Endodermal cell (in vitro differentiated cells): ENCODE results near the gene MAPT. TPM values are rescaled to one million over a fixed set of nuclear protein-coding genes. Genes with fewer than 3 reads are reported as not detected.

ENCODE experiments used
- DNase-seq: peaks from one replicate; pipeline ENCODE4 v3.0.0-alpha.2; 2017
- H3K27ac ChIP-seq: 2 replicates; pipeline ENCODE4 v1.5.1; 2013; ENCODE audit warnings: mild to moderate bottlenecking, low read depth, low read length, moderate library complexity
- H3K27me3 ChIP-seq: 2 replicates; pipeline ENCODE4 v1.6.1; 2013; ENCODE audit warnings: mild to moderate bottlenecking, low read length, moderate library complexity; ENCODE audit not compliant: insufficient read depth, control insufficient read depth, poor library complexity, severe bottlenecking
- H3K36me3 ChIP-seq: 2 replicates; pipeline ENCODE4 v1.7.0; 2013; ENCODE audit warnings: mild to moderate bottlenecking, low read length, moderate library complexity; ENCODE audit not compliant: control insufficient read depth, insufficient read depth
- H3K4me1 ChIP-seq: one replicate; pipeline ENCODE4 v1.7.0; 2013; ENCODE audit warnings: low read length; ENCODE audit not compliant: control insufficient read depth, insufficient read depth
- H3K4me3 ChIP-seq: 2 replicates; pipeline ENCODE4 v1.5.1; 2013; ENCODE audit warnings: mild to moderate bottlenecking, low read length, moderate library complexity
- H3K9ac ChIP-seq: 2 replicates; pipeline ENCODE4 v1.6.1; 2013; ENCODE audit warnings: mild to moderate bottlenecking, low read length, moderate library complexity; ENCODE audit not compliant: poor library complexity, severe bottlenecking; ENCODE audit errors: extremely low read depth
- H3K9me3 ChIP-seq: 2 replicates; pipeline ENCODE4 v1.6.1; 2013; ENCODE audit warnings: mild to moderate bottlenecking, low read length, moderate library complexity; ENCODE audit not compliant: control insufficient read depth
- H3K27ac Mint-ChIP-seq: 2 replicates; pipeline ENCODE4 v1.8.0; 2020; ENCODE audit warnings: mixed read lengths
- H3K27me3 Mint-ChIP-seq: 2 replicates; pipeline ENCODE4 v1.8.0; 2021; ENCODE audit warnings: mild to moderate bottlenecking, mixed read lengths; ENCODE audit not compliant: insufficient read depth
- H3K36me3 Mint-ChIP-seq: 2 replicates; pipeline ENCODE4 v1.8.0; 2020; ENCODE audit warnings: low read depth, mixed read lengths
- H3K4me1 Mint-ChIP-seq: 2 replicates; pipeline ENCODE4 v1.8.0; 2020; ENCODE audit warnings: mixed read lengths
- H3K4me3 Mint-ChIP-seq: 2 replicates; pipeline ENCODE4 v1.8.0; 2020; ENCODE audit warnings: mild to moderate bottlenecking, moderate library complexity, mixed read lengths
- H3K9me3 Mint-ChIP-seq: 2 replicates; pipeline ENCODE4 v1.8.0; 2020; ENCODE audit warnings: mild to moderate bottlenecking, mixed read lengths
- WGBS, 2 experiments: methylation state at CpG; one replicate each; pipeline versions ENCODE4 v1.1.5 to v1.1.7; 2013; ENCODE audit warnings: missing lambda C conversion rate in 2 of 2, mixed read lengths in 1 of 2; ENCODE audit not compliant: insufficient coverage in 1 of 2, insufficient read length in 1 of 2; 5-methylcytosine and 5-hydroxymethylcytosine counted together
- total RNA-seq, 2 donors: library from RNA; stranded (reverse); fragmentation: NEBNext Ultra II Directional in 1 of 2; extraction: Animal tissue kit (Norgen Biotek cat#: 25700) in 1 of 2; gene quantifications; 2 replicates in 1 of 2; 3 replicates in 1 of 2; pipeline ENCODE4 v1.2.1, GENCODE V29; 2021
- TF ChIP-seq, protein P1 (sequence below): fragments of 200-600 bp; sonication (generic); conservative IDR thresholded peaks from 2 replicates; pipeline ENCODE4 v1.5.0; 2021; ENCODE audit warnings: antibody characterized with exemption, mild to moderate bottlenecking

The MAPT gene
- total RNA-seq, 2 donors from 2014 or later = 0.69 to 0.73 TPM

- peaks cover 42% of the 10 kb centered on the region for H3K36me3 Mint-ChIP-seq
- no peak overlapping the region for H3K4me3 ChIP-seq
- no peaks in the 10 kb centered on the region for H3K9me3 ChIP-seq
- H3K4me1 ChIP-seq = peaks cover 2% of the 10 kb centered on the region
- no peaks in the 10 kb centered on the region for H3K9me3 Mint-ChIP-seq
- peaks cover 52% of the 10 kb centered on the region for H3K36me3 ChIP-seq
- 96 to 97% methylated on average over 4 of the region's 4 CpGs for WGBS, 2 experiments
- H3K27ac ChIP-seq = no peak overlapping the region
- H3K27me3 ChIP-seq = no peaks in the 10 kb centered on the region
- peaks cover 22% of the 10 kb centered on the region for H3K4me1 Mint-ChIP-seq
- no peak for DNase-seq
- no peak overlapping the region for H3K9ac ChIP-seq
- no peaks in the 10 kb centered on the region for H3K27me3 Mint-ChIP-seq
- TF ChIP-seq, protein P1, sequence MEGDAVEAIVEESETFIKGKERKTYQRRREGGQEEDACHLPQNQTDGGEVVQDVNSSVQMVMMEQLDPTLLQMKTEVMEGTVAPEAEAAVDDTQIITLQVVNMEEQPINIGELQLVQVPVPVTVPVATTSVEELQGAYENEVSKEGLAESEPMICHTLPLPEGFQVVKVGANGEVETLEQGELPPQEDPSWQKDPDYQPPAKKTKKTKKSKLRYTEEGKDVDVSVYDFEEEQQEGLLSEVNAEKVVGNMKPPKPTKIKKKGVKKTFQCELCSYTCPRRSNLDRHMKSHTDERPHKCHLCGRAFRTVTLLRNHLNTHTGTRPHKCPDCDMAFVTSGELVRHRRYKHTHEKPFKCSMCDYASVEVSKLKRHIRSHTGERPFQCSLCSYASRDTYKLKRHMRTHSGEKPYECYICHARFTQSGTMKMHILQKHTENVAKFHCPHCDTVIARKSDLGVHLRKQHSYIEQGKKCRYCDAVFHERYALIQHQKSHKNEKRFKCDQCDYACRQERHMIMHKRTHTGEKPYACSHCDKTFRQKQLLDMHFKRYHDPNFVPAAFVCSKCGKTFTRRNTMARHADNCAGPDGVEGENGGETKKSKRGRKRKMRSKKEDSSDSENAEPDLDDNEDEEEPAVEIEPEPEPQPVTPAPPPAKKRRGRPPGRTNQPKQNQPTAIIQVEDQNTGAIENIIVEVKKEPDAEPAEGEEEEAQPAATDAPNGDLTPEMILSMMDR = no peak
- no peak overlapping the region for H3K4me3 Mint-ChIP-seq
- H3K27ac Mint-ChIP-seq = peak overlapping the region; percentile 77
These were observed 163.0 kb downstream of the MAPT start for GRCh38 chr17:46057366-46057765.

DNA sequence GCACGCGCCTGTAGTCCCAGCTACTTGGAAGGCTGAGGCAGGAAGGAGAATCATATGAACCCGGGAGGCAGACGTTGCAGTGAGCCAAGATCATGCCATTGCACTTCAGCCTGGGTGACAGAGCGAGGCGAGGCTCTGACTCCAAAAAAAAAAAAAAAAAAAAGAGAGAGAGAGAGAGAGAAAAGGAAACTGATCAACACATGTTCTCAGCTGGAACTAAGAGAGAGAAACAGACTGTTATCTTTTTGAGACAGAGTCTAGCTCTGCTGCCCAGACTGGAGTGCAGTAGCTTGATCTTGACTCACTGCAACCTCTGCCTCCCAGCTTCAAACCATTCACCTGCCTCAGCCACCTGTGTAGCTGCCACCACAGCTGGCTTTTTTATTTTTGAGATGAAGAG is 165.1 kb downstream of the MAPT start:
- Mint-ChIP-seq H3K27me3 (no peaks in the 10 kb centered on the region), H3K27ac (peak overlapping the region; percentile 80), H3K4me3 (no peak overlapping the region), H3K4me1 (peaks cover 21% of the 10 kb centered on the region), H3K9me3 (no peaks in the 10 kb centered on the region), H3K36me3 (peaks cover 44% of the 10 kb centered on the region)
- H3K4me1 ChIP-seq = peaks cover 2% of the 10 kb centered on the region
- no peaks in the 10 kb centered on the region for H3K9me3 ChIP-seq
- H3K4me3 ChIP-seq = no peak overlapping the region
- WGBS, 2 experiments = 92 to 96% methylated on average over 4 to 6 of the region's 6 CpGs
- no peak for DNase-seq
- TF ChIP-seq, protein P1 = no peak
- H3K27ac ChIP-seq = no peak overlapping the region
- no peak overlapping the region for H3K9ac ChIP-seq
- H3K27me3 ChIP-seq = no peaks in the 10 kb centered on the region
- H3K36me3 ChIP-seq = peaks cover 58% of the 10 kb centered on the region

GRCh38 chr17:46060461-46060860 is 166.1 kb downstream of the MAPT start:
- Histone ChIP-seq H3K27me3 (no peaks in the 10 kb centered on the region), H3K36me3 (peaks cover 62% of the 10 kb centered on the region), H3K9ac (no peak overlapping the region), H3K27ac (no peak overlapping the region), H3K4me1 (peaks cover 2% of the 10 kb centered on the region), H3K9me3 (no peaks in the 10 kb centered on the region), H3K4me3 (no peak overlapping the region)
- Mint-ChIP-seq H3K27me3 (no peaks in the 10 kb centered on the region), H3K27ac (no peak overlapping the region), H3K9me3 (no peaks in the 10 kb centered on the region), H3K4me1 (peaks cover 21% of the 10 kb centered on the region), H3K36me3 (peaks cover 48% of the 10 kb centered on the region), H3K4me3 (no peak overlapping the region)
- WGBS, 2 experiments = 92% methylated on average over 2 of the region's 2 CpGs; no CpG with 5 or more reads in 1 of the 2 experiments
- TF ChIP-seq, protein P1 = no peak
- DNase-seq = no peak
